Suprapubic skin (tissue), 4 donors: ENCODE results near the gene CARM1.

Source experiments
- POLR2A ChIP-seq, 2 donors: fragments of 450-650 bp; IDR thresholded peaks; one replicate each; pipeline ENCODE4 v1.6.1; 2017; ENCODE audit warnings: antibody characterized with exemption in 2 of 2, mild to moderate bottlenecking in 2 of 2, moderate library complexity in 2 of 2
- POLR2AphosphoS5 ChIP-seq, 3 donors: sonication (generic); formaldehyde crosslinking; IDR thresholded peaks; one replicate each; pipeline ENCODE4 v1.6.1; 2017; ENCODE audit warnings: antibody characterized with exemption in 3 of 3
- TF ChIP-seq, protein P1 (sequence below), 2 donors: fragments of 200-600 bp in 1 of 2; fragments of 450-650 bp in 1 of 2; sonication (generic) in 1 of 2; IDR thresholded peaks; one replicate each; pipeline ENCODE4 v1.5.1; 2016 to 2019; ENCODE audit warnings: antibody characterized with exemption in 2 of 2, mild to moderate bottlenecking in 1 of 2, moderate library complexity in 1 of 2

DNA sequence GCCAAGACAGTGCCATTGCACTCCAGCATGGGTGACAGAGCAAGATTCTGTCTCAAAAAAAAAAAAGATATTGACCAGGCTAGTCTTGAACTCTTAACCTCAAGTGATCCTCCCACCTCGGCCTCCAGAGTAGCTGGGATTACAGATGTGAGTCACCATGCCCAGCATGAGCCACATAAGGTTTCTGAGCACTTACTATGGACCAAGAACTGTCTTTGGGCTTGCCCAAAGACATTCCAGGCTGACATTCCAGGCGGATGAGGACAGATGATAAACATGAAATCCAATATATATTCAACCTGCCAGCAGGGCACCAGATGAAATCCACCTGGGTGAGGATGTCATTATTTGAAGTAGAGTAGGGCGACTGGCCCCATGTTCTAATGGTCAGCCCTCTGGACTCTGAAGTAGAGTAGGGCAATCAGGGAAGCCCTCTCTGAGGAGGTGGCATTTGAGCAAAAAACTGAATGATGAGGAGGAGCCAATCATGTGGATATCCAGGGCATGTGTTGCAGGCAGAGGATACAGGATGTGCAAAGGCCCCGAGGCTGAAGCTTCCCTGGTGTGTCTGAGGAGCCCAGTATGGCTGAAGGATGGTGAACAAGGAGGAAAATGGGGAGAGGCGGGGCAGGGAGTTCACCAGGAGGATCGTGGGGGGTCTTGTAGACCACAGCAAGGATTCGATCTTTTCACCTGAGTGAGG is 19.1 kb upstream of the CARM1 start:
- TF ChIP-seq, protein P1, sequence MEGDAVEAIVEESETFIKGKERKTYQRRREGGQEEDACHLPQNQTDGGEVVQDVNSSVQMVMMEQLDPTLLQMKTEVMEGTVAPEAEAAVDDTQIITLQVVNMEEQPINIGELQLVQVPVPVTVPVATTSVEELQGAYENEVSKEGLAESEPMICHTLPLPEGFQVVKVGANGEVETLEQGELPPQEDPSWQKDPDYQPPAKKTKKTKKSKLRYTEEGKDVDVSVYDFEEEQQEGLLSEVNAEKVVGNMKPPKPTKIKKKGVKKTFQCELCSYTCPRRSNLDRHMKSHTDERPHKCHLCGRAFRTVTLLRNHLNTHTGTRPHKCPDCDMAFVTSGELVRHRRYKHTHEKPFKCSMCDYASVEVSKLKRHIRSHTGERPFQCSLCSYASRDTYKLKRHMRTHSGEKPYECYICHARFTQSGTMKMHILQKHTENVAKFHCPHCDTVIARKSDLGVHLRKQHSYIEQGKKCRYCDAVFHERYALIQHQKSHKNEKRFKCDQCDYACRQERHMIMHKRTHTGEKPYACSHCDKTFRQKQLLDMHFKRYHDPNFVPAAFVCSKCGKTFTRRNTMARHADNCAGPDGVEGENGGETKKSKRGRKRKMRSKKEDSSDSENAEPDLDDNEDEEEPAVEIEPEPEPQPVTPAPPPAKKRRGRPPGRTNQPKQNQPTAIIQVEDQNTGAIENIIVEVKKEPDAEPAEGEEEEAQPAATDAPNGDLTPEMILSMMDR (IDR thresholded peaks at IDR 0.05) = no peak
- TF ChIP-seq POLR2A (IDR thresholded peaks at IDR 0.05) (no peak), POLR2AphosphoS5 (IDR thresholded peaks at IDR 0.05) (no peak)
